VCaP (cell line): ENCODE results near the gene COL12A1.

ENCODE experiments used
- H3K27ac ChIP-seq: fragments of 450-650 bp; 2 replicates; pipeline ENCODE4 v1.5.1; 2017
- TF ChIP-seq, protein P1 (sequence below): fragments of 450-650 bp; conservative IDR thresholded peaks from 2 replicates; pipeline ENCODE4 v1.5.1; 2017; ENCODE audit warnings: mild to moderate bottlenecking, moderate library complexity

Gene COL12A1

DNA sequence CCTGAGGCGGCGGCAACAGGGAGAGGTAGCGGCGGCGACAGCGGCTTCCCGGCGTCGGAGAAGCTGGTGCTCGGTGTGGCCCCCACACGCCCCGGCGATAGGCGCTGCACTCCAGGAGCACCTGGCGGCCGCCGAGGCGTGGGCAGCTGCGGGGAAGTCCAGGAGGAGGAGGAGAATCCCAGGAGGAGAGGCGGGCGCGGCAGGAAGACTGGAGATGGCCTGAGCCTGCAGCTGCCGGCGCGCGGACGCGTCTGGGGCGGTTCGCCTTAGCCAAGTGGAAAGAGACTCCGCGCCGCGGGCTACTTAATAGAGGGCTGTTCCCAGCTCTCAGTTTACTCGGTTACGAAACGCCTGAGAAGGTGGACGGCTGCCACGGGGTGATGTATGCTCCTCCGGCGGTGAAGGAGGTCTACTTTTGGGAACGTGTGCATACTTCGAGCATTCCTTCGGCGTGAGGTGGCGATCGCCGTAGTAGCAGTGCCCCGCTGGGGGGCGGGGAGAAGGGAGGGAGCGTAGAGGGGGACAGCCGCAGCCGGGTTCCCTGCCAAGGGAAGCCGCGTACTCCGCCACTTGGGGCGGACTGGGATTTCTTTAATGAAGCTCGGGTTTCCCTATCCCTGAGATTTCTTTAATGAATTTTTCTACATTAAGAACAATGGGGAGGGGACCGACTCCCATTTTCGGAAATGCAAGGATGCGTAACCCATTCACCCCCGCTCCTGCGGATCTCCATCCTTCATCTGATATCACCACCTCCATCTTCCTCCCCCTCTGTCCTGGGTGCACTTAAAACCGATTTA, at the start of gene COL12A1:
Gene COL12A1, minus strand, starts transcription at position 278 of the 800 bp plus-strand sequence. CDS start 3,261 bp downstream, outside the sequence.
- TF ChIP-seq, protein P1, sequence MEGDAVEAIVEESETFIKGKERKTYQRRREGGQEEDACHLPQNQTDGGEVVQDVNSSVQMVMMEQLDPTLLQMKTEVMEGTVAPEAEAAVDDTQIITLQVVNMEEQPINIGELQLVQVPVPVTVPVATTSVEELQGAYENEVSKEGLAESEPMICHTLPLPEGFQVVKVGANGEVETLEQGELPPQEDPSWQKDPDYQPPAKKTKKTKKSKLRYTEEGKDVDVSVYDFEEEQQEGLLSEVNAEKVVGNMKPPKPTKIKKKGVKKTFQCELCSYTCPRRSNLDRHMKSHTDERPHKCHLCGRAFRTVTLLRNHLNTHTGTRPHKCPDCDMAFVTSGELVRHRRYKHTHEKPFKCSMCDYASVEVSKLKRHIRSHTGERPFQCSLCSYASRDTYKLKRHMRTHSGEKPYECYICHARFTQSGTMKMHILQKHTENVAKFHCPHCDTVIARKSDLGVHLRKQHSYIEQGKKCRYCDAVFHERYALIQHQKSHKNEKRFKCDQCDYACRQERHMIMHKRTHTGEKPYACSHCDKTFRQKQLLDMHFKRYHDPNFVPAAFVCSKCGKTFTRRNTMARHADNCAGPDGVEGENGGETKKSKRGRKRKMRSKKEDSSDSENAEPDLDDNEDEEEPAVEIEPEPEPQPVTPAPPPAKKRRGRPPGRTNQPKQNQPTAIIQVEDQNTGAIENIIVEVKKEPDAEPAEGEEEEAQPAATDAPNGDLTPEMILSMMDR, result no peak

DNA sequence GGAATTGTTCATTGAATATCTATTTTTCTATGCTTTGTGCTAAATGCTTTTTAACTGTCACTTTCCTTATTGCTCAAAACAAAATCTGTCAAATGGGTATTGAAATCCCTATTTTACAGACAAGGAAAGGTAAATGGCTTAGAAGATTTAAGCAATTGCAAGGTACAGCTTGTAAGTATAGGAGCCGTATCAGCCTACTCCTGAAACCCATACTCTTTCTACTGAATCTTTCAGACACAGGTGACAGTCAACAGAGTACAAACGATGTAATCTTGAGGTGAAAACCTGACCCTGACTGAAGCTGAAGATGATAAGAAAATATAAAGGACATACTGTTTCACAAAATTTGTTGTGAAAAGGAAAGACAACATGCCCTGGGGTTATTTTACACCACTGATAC, 44.7 kb upstream of the COL12A1 start:
- TF ChIP-seq, protein P1, result no peak
- H3K27ac ChIP-seq, result no peak overlapping the region

More for the DNA sequence above, at the start of gene COL12A1:
- H3K27ac ChIP-seq, result no peak within 1 kb of the TSS

DNA sequence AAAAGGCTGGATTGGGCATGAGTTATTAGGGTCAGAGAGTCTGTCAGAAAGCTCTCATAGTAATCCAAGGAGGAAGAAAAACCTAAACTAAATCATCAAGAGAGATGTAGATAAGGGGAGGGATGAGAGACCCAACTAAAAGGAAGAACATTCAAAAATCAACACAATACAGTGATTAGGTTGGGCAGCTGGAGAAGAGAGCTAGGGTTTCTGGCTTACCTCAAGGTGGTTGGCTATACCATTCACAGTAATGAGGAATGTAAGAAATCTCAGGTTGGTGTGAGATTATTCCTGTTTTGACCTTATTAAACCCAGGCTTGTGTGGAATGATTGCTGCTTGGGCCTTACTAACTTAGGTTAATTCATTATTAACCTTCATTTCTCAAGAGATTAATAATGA, 44.0 kb upstream of the COL12A1 start:
- TF ChIP-seq, protein P1, result no peak
- H3K27ac ChIP-seq, result no peak overlapping the region

DNA sequence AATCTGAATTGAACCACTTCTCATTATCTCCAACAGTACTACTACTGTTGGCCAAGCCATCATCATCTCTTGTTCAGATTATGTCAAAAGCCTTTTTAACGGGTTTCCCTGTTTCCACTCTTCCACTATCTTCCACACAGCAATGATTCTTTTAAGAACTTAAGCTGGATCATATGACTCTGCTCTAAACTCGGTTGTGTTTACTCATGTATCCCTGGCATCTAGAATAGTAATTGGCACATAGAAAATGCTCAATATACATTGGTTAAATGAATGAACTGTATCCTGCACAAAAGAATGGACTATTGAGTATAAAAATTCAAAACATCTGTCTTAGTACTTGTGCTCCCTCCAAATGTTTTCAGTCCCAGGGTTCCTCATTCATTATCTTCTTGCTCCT, 40.5 kb upstream of the COL12A1 start:
- TF ChIP-seq, protein P1, result no peak
- H3K27ac ChIP-seq, result no peak overlapping the region

DNA sequence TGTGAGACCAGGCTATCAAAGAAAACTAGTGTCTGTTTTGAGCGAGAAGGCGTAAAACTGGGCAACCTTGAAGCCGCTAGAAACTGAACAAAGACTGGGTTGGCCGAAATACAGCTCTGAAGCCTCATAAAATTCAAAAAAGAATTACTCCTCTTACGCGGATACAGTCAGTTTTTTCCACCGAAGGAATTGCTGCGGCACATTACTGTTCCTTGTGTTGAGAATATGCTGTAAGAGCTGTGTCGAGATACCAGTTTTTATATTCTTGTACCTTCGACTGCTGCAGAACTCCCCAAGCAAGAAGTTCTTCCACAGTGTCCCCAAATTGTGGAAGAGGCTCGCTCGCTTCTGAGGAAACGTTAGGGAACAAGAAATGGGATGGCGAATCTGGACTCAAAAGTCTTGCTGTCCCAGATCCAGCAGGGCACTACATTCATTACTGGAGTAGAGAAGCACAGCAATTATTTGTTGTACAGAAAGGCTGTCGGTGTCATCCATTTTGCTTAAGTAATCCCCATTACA, 38.3 kb upstream of the COL12A1 start:
- TF ChIP-seq, protein P1, result no peak
- peak overlapping the region; percentile 89 for H3K27ac ChIP-seq

DNA sequence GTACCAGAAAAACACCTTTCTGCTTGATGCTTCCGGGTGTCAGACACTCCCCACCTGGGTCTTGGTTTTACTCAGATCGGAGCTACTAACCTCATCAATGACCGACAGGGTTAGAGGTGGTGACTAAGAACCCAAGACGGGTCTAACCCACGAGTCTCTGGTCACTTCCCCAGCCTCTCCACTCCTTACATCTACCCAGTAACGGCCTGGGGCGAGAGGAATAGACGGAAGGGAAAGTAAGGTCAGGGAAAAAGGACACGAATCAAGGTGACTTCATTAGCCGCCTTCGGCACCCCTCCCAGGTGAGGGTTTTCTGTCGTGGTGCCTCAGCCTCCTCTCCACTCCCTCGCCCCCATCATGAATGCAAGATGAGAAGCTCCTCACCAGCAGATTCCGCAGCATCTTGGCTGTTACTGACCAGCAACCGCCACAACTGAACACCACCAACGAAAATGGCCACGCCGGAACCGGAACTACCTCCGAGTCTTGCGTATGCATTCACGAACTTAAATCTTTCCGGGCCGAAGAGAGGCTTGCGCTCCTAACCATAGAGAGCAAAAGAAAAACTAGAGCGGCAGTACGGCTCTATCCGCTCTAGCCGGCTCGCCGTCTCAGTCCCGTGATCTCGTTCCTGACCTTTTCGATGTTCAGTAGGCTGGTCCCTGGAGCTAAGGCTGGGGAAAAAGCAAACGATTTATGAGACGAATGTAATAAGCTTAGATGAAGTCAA, 37.6 kb upstream of the COL12A1 start, which contains the start of gene COX7A2:
Gene COX7A2, minus strand, starts transcription at position 469 of the 730 bp plus-strand sequence. Its CDS starts 67 bp downstream, at position 402.
- TF ChIP-seq, protein P1, result no peak
- H3K27ac ChIP-seq, result peak within 1 kb of the TSS; percentile 89

DNA sequence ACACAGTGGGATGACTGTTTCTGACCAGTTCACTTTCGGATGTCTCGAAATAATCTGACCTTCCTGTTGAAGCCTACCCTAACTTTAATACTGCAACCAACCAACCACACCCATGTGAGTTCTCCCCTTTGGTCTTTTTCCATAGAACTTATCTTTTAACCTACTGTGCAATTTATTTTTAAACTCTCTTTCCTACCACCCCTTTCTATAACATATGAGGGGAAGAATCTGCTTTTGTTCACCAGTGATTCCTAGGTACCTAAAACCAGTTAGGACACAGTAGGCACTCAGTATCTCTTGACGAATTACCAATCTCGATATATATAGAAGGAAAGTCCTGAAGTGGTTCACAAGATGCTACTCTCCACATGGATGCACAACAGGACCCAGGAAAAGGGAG, 30.8 kb upstream of the COL12A1 start:
- TF ChIP-seq, protein P1, result no peak
- no peak overlapping the region for H3K27ac ChIP-seq
